Fibroblast of lung (primary cell): ENCODE data around the gene CCDC171.

Source experiments
- CTCF ChIP-seq, 2 donors: IDR thresholded peaks in 1 of 2; conservative IDR thresholded peaks in 1 of 2; 1 replicate in 1 of 2; 2 replicates in 1 of 2; pipeline ENCODE4 v1.5.1; 2011 to 2012; ENCODE audit warnings: low read length in 2 of 2, control low read depth in 1 of 2, inconsistent platforms in 1 of 2, low read depth in 1 of 2, mild to moderate bottlenecking in 1 of 2
- EZH2 ChIP-seq: IDR thresholded peaks from 2 replicates; pipeline ENCODE4 v1.5.1; 2012; ENCODE audit warnings: low read length, control low read depth, mild to moderate bottlenecking; ENCODE audit errors: missing control alignments

GRCh38 chr9:15670894-15671293, 118.1 kb downstream of the CCDC171 start:
- TF ChIP-seq CTCF (conservative IDR thresholded peaks at IDR 0.05 in 1 of 2, IDR thresholded peaks at IDR 0.05 in 1 of 2; ENCODE audit: low read depth in 1 of 2, low read length in 2 of 2), result no peak
- no peak for TF ChIP-seq EZH2
